CD4-positive, alpha-beta T cell treated with Interleukin-15 for 1 hour (primary cell): ENCODE measurements around the gene ODF2L.
"Not testable (repeated sequence)": the region's sequence is repeated elsewhere in the genome, so short reads cannot be mapped to it uniquely, and the experiment has no call there.

ENCODE experiments used
- DNase-seq: peaks from one replicate; pipeline ENCODE4 v3.0.0-alpha.2; 2020

The ODF2L gene

DNA sequence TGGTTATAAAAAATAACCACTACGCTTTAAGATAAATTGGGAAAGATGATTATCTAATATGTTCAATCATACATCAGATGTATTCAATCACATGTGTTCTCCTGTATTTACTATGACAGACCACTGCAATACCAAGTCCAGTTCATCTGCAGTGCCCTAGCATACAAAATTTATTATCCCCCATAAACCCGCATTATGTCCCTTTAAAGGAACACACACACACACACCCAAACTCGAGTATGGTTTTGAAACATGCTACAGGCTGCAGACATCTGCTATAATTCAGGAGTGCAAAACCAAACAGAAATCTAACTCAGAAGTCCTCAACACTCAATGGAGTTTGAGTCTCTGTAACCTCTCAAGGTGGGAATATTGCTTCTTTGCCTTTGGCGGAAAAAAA, 14.9 kb downstream of the ODF2L start:
- no peak for DNase-seq

DNA sequence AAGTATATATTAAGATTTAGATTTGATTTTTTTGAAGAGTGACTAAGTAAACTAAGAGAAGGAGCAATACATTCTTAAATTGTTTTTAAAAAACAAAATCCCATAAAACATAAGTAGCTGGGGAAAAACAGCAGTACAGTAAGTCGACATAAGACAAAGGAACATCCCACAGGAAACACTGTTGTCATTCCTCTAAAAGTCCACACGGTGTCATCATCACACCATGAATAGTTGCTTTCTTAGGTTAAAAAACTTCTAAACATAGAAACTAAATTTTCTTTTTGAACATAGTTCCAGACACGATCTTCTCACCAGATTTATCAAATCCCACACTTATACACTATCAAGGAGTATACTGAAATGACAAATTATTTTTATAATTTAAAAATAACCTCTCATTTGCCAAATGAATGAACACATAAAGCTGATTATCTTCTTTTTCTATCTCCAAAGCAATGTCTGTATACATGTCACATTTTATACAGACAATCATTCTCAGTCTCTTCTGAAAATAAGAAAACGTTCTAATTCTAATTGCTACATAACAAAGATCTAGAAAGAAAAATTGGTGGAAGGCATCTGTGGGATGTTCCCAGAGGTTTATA, 15.8 kb downstream of the ODF2L start:
- DNase-seq, result no peak

GRCh38 chr1:86378813-86379212, 17.3 kb downstream of the ODF2L start:
- no peak for DNase-seq

- no peak for DNase-seq
Measured at GRCh38 chr1:86377341-86377740, 18.8 kb downstream of the ODF2L start.

DNA sequence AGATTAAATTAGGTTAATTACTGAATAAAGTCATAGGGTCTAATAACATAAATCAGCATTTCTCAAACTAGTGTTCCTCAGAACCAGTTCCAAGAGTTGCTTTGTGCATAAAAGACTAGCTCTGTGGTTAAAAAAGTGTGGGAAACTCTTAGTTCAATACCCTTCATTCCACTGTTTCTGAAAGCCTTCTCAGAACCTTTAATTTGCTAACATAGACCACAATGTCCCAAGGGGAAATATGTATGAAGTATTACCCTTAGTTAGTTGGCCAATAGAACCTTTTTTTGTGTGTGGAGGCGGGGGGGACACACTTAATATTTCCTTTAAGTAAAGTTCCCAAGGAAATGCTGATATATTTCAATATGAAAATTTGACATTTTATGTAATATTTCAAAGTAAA, 20.4 kb downstream of the ODF2L start:
- DNase-seq, result no peak

DNA sequence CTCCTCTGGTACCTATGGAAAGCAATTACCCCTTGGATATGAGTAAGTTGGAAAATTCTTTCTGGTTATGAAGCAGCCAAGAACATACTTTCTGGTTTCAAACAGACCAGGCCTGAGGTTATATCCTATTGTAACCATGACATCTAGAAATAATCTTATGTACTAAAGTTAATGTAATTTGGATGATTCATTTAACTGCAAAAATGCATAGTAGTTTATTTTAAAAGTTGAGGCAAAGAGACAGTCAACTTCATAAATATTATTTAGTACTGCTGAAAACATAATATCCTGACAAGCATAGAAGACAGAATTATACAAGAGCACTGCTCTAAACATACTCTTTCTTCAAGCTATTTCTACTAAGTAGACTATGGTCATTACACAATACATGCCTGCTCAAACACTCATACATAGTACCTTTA, 25.5 kb downstream of the ODF2L start:
- no peak for DNase-seq

DNA sequence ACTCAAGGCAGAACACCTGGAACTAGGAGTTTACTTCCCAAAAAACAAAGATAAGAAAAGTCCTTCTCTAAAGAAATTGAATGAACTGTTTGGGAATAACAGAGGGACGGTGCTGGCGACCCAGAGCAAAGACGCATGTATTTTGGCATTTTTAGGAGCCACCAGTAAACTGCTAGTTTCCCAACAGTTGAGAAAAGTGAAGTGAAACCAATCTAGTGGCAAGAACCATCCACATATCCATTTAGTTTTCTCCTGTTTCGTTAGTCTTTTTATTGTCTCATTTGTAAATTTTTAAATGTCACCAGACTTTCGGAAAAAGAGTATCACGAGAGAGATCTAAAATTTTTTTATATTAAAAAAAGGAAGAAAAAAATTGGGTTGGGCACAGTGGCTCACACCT, 30.2 kb downstream of the ODF2L start:
- no peak for DNase-seq

- no peak for DNase-seq
Measured at GRCh38 chr1:86362807-86363206, 33.3 kb downstream of the ODF2L start.

DNA sequence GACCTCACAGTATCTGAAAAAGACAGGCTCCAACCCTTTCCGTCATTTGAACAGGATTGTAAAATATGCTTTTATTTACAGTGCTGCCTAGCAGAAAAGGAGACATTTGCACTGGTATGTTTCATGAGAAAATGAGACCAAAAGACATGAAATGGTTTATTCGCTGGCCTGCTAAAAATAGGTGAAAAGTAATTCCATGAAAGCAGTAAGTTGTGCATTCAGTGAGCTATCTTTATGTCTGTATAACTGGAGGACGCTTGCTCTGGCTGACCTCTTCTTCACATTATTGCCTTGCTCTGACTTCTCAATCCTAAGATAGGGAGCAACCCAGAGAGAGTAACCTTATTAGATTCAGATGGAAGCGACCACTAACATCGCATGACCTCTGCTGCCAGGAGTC, 38.3 kb downstream of the ODF2L start:
- DNase-seq, result no peak

DNA sequence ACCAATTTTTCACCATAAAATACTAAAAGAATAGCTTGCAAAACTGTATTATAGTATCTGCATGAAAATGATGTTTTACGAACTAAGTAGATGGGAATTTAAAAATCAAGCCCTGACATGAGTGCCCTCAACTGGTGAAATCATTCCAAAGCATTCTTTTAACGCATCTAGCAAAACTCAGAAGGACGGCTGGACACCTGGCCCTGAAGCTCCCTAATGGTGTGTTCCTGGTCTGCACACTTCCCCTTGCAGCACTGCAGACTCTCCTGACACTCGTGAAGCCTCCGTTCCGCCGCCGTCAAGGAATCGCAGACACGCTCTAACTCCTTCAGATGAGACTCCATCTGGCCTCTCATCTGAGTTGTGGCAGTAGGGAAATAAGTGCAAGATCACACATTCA, 39.9 kb downstream of the ODF2L start:
- DNase-seq, result no peak

- no peak for DNase-seq
Measured at GRCh38 chr1:86352086-86352485, 44.0 kb downstream of the ODF2L start.

- DNase-seq, result not testable (repeated sequence)
Measured at GRCh38 chr1:86350230-86350629, 45.9 kb downstream of the ODF2L start.

DNA sequence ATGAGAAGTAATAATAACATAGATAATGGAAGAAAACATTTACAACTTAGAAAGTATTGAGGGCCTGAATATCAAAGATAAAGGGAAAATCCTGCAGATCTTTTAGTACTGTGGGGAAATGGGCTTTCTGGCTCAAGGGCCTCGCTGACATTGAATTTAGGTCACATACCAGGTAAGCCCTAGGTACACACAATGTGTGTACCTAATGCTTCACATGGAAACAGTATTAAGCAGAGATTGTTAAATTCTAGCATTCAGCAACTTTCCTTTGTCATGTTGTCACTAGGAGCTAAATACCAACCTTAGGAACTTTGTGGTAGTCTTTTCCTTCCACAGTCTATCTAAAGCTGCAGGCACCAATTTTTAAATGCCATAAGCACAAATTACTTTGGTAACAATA, 49.7 kb downstream of the ODF2L start:
- no peak for DNase-seq

- DNase-seq, result no peak
Measured at GRCh38 chr1:86345042-86345441, 51.1 kb downstream of the ODF2L start.

- DNase-seq, result no peak
Measured at GRCh38 chr1:86339906-86340305, 56.2 kb downstream of the ODF2L start.

DNA sequence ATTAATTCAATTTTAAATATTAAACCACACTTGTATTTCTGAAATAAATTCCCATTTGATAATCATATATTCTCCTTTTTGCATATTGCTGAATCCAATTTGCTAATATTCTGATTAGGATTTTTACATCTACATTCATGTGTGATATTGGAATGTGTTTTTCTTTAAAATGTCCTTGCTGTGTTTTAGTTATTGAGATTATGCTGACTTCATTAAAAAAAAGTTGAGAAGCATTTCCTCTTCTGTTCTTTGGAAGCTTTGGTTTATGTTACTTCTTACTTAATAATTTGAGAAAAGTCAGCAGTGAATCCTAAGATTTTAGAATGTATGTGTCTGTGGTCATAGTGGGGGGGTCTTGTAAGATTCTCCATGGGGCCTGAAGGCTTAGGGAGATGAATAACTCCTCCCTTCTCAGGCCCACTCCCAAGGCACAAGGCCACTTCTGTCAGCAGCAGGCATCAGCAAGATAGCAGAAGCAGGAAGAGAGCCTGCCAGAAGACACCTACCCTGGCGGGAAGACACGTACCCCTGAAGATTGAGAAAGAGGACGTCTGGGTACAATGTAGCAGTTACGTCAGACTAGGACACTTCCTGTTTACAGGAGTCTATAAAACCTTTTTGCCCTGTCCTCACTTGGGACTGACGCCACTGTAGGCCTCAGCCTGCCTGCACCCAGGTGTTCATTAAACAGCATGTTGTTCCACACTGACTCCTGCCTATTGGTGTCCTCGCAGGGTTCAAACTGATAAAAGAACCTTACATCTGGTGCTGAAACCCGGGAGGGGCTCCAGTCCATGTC, 56.9 kb downstream of the ODF2L start:
- peak; percentile 20 for DNase-seq

GRCh38 chr1:86335916-86336315, 60.2 kb downstream of the ODF2L start:
- no peak for DNase-seq

- DNase-seq, result no peak
Measured at GRCh38 chr1:86325264-86325663, 70.9 kb downstream of the ODF2L start.

DNA sequence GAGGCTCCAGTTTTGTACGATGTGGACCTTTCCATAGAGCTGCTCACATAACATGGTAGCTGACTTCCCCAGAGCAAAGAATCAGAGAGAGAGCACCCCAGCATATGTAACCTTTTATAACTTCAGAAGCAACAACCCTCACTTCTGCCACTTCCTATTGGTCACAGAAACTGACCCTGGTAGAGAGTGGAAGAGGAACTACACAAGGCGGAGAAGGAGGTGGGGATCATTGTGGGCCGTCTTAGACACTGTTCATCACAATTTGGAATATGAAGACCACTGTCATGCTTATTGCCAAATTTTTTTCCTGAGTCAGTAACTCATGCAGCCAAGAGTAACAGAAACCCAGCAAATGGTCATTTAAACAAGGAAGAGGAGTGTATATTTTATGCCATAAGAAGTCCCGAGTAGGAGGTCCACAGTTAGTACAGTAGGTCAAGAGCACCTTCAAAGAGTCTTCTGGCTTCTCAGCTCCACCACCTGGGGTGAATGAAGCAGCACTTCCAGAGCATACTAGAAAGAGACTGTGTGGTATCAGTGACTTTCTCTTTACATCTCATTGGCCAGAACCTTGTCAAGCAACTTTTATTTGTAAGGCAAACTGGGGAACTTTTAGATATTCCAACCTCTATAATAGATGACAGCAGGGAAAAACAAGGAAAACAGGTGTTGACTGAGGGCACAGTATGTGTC, 71.8 kb downstream of the ODF2L start:
- DNase-seq, result no peak

DNA sequence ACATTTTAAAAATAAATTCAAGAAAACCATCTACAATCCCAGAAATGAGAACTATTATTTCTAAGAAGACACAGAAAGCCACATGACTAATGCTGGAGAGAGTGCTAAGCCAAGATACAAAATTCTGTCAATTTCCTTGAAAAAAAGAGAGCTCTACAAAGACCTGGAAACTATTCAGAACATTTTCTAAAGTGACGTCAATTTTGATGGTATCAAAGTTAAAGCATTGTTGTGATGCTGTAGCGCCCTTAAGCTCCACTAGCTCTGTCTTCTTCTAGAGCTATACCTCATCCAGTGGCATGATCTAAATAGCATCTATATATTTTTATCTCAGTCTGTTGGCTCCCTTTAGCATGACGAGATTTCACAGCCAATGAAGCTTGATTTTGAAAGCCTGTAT, 73.9 kb downstream of the ODF2L start:
- DNase-seq, result no peak

DNA sequence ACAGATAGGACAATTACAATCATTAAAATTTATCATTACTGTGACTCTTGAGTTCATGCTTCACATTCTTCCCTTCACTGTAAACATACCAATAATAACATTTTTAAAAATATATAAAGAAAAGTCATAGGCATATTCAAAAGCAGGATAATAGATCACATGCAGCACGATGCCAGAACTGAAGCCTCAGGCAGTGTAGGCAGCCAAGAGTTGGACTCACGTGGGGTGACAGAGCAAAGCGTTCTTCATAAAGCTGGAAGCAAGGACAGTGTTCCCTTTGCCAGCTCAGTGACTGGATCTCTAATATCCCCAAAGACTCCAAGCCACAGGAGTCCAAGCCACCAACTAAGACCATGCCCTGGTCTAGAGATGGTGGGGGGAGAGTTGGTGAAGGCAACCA, 77.7 kb downstream of the ODF2L start:
- no peak for DNase-seq

- DNase-seq, result no peak
Measured at GRCh38 chr1:86317926-86318325, 78.2 kb downstream of the ODF2L start.

DNA sequence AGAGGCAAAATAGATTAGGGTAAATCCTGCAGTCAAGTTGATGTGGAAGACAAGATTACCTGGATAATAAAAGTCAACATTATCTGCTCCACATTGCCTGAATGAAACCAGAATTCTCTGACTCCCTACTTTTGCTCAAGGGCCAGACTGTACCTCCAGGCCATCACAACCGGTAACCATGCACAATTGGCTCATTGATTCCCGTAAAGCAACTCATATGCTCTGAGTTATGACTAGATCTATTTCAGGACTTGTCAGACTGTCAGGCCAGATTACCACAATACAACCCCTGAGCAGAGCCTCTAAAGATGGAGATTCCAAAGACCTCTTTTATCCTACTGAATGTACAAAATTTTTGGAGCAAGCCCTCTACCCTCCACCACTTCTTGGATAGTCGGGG, 90.4 kb downstream of the ODF2L start:
- no peak for DNase-seq

- no peak for DNase-seq
Measured at GRCh38 chr1:86303041-86303690, 93.0 kb downstream of the ODF2L start.
